Smooth muscle cell (in vitro differentiated cells): ENCODE data around the gene SLC9A1. TPM values are rescaled to one million over a fixed set of nuclear protein-coding genes. Genes with fewer than 3 reads are reported as not detected.
A peak's percentile ranks its signal among the peaks of the same experiment; 100 is the strongest.
"Not testable (repeated sequence)": the region's sequence is repeated elsewhere in the genome, so short reads cannot be mapped to it uniquely, and the experiment has no call there.

Experiments
- DNase-seq: peaks from one replicate; lab custom pipeline; 2025; ENCODE audit not compliant: unreplicated experiment; lab: John Stamatoyannopoulos, UW
- H2AFZ ChIP-seq: fragments of 200-600 bp; sonication (generic); 2 replicates; pipeline ENCODE4 v1.6.0; 2016; ENCODE audit warnings: antibody characterized with exemption, low read depth, mild to moderate bottlenecking
- H3F3A ChIP-seq: fragments of 200-600 bp; sonication (generic); 2 replicates; pipeline ENCODE4 v1.6.0; 2017; ENCODE audit warnings: antibody characterized with exemption, low read depth
- H3K27ac ChIP-seq: fragments of 200-600 bp; sonication (generic); 2 replicates; pipeline ENCODE4 v1.5.1; 2016; ENCODE audit warnings: low read depth, mild to moderate bottlenecking
- H3K27me3 ChIP-seq: fragments of 200-600 bp; sonication (generic); 2 replicates; pipeline ENCODE4 v1.6.1; 2016; ENCODE audit warnings: low read depth, mild to moderate bottlenecking
- H3K36me3 ChIP-seq: fragments of 200-600 bp; sonication (generic); 2 replicates; pipeline ENCODE4 v1.5.1; 2016; ENCODE audit warnings: low read depth
- H3K4me1 ChIP-seq: fragments of 200-600 bp; sonication (generic); 2 replicates; pipeline ENCODE4 v1.5.1; 2016; ENCODE audit warnings: low read depth
- H3K4me2 ChIP-seq: fragments of 200-600 bp; sonication (generic); 2 replicates; pipeline ENCODE4 v1.6.0; 2016; ENCODE audit warnings: mild to moderate bottlenecking
- H3K4me3 ChIP-seq: fragments of 200-600 bp; sonication (generic); 2 replicates; pipeline ENCODE4 v1.5.1; 2016; ENCODE audit warnings: mild to moderate bottlenecking
- H3K79me2 ChIP-seq: fragments of 200-600 bp; sonication (generic); 2 replicates; pipeline ENCODE4 v1.6.0; 2016; ENCODE audit warnings: low read depth, mild to moderate bottlenecking
- H3K9ac ChIP-seq: fragments of 200-600 bp; sonication (generic); 2 replicates; pipeline ENCODE4 v1.6.0; 2016; ENCODE audit warnings: low read depth
- H3K9me3 ChIP-seq: fragments of 200-600 bp; sonication (generic); replicated peaks from 2 replicates; pipeline ENCODE4 v1.5.1; 2016; ENCODE audit warnings: low read depth
- H4K20me1 ChIP-seq: fragments of 200-600 bp; sonication (generic); 2 replicates; pipeline ENCODE4 v1.6.0; 2016; ENCODE audit warnings: low read depth
- whole genome bisulfite sequencing: methylation state at CpG from one replicate; pipeline ENCODE4 v1.1.7; 2016; ENCODE audit warnings: low lambda C conversion rate; 5-methylcytosine and 5-hydroxymethylcytosine counted together
- polyA plus RNA-seq: library from polyadenylated mRNA; unstranded; fragments of >200 nt; fragmentation: Nextera tagmentation; extraction: Ambion mirVana; gene quantifications from 2 replicates; pipeline ENCODE4 v1.2.1, GENCODE V29; 2016
- total RNA-seq: library from RNA; depleted of rRNA; stranded (reverse); fragments of >200 nt; gene quantifications from 2 replicates; pipeline ENCODE4 v1.2.3, GENCODE V29; 2014
- TF ChIP-seq, protein P1 (sequence below): fragments of 200-600 bp; sonication (generic); IDR thresholded peaks from 2 replicates; pipeline ENCODE4 v1.5.1; 2017; ENCODE audit warnings: borderline replicate concordance, mild to moderate bottlenecking, antibody characterized with exemption; ENCODE audit not compliant: insufficient read depth, poor library complexity, severe bottlenecking

SLC9A1 gene
- total and polyA plus RNA-seq, 2 experiments from 2014 or later = 16.5 to 37.4 TPM

DNA sequence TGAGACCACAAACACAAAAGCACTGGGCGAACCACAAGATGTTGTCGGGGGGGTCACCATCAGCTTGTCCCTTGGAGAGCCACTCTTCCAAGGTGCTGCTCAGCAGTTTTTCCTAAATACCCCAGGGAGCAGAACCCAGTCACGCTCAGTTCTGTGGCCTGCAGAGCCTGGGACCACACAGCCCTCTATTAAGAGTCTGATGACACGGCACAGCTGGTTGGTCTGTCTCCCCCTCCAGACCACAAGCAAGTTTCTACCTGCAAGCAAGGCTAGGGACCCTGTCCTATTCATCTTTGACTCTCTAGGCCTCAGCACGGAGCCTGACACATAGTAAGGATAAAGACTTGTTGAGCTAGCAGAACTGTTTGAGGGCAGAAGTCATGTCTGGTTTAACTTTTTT is 28.5 kb downstream of the SLC9A1 start:
- 56% methylated on average over 5 of the region's 5 CpGs for whole genome bisulfite sequencing
- H3K36me3 ChIP-seq = no peaks in the 10 kb centered on the region
- H3K4me3 ChIP-seq = no peak overlapping the region
- peak overlapping the region; percentile 41 for H3K4me2 ChIP-seq
- no peaks in the 10 kb centered on the region for H3K27me3 ChIP-seq
- peaks cover 21% of the 10 kb centered on the region for H3K4me1 ChIP-seq
- no peak overlapping the region for H3K9ac ChIP-seq
- no peak for DNase-seq
- H2AFZ ChIP-seq = no peak overlapping the region
- TF ChIP-seq, protein P1, sequence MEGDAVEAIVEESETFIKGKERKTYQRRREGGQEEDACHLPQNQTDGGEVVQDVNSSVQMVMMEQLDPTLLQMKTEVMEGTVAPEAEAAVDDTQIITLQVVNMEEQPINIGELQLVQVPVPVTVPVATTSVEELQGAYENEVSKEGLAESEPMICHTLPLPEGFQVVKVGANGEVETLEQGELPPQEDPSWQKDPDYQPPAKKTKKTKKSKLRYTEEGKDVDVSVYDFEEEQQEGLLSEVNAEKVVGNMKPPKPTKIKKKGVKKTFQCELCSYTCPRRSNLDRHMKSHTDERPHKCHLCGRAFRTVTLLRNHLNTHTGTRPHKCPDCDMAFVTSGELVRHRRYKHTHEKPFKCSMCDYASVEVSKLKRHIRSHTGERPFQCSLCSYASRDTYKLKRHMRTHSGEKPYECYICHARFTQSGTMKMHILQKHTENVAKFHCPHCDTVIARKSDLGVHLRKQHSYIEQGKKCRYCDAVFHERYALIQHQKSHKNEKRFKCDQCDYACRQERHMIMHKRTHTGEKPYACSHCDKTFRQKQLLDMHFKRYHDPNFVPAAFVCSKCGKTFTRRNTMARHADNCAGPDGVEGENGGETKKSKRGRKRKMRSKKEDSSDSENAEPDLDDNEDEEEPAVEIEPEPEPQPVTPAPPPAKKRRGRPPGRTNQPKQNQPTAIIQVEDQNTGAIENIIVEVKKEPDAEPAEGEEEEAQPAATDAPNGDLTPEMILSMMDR = no peak
- H4K20me1 ChIP-seq = peaks cover 21% of the 10 kb centered on the region
- H3K79me2 ChIP-seq = peaks cover 65% of the 10 kb centered on the region
- H3K27ac ChIP-seq = peak overlapping the region; percentile 68
- peaks cover 12% of the 10 kb centered on the region for H3F3A ChIP-seq
- H3K9me3 ChIP-seq = no peaks in the 10 kb centered on the region

DNA sequence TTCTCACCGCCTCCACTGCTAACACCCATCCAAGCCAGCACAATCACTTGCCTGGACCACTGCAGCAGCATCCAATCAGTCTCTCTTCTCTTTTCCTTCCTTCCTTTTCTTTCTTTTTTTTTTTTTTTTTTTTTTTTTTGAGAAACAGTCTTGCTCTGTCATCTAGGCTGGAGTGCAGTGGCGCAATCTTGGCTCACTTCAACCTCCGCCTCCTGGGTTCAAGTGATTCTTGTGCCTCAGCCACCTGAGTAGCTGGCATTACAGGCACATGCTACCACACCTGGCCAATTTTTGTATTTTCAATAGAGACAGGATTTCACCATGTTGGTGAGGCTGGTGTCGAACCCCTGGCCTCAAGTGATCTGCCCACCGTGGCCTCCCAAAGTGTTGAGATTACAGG is 29.8 kb downstream of the SLC9A1 start:
- peaks cover 16% of the 10 kb centered on the region for H4K20me1 ChIP-seq
- not testable (repeated sequence) for H3K9ac ChIP-seq, H3K4me3 ChIP-seq, H3K4me2 ChIP-seq, DNase-seq, H2AFZ ChIP-seq, H3K9me3 ChIP-seq, H3K36me3 ChIP-seq, H3K27me3 ChIP-seq
- H3K27ac ChIP-seq = peak overlapping the region; percentile 14
- H3K79me2 ChIP-seq = peaks cover 66% of the 10 kb centered on the region
- peaks cover 21% of the 10 kb centered on the region for H3K4me1 ChIP-seq
- peaks cover 12% of the 10 kb centered on the region for H3F3A ChIP-seq
- 94% methylated on average over 5 of the region's 5 CpGs for WGBS

DNA sequence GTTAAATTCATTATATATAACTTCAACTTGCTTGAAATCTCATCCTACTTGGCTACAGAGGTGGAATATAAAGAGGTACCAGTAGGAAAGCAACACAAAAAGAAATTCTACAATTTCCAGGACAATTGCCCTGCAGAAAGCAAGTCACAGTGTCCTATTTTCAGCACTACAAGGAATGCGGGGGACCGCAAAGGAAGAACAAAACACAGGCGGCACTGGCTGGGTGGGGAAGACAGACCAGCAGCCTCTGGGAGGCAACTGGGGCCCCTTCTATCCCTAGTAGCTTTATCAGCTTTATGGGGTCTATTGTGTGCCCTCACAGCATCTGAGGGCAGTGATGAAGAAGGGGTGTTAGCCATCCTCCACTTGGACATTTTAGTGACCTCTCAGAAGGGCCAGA is 30.5 kb downstream of the SLC9A1 start:
- WGBS = 83% methylated on average over 3 of the region's 3 CpGs
- Histone ChIP-seq H3K9me3 (no peaks in the 10 kb centered on the region), H3K4me2 (no peak overlapping the region), H3K27ac (peak overlapping the region; percentile 14), H3K36me3 (no peaks in the 10 kb centered on the region), H2AFZ (no peak overlapping the region), H3K27me3 (no peaks in the 10 kb centered on the region), H3K79me2 (peaks cover 63% of the 10 kb centered on the region), H4K20me1 (peaks cover 13% of the 10 kb centered on the region), H3K4me3 (no peak overlapping the region), H3F3A (peaks cover 16% of the 10 kb centered on the region), H3K9ac (no peak overlapping the region), H3K4me1 (peaks cover 25% of the 10 kb centered on the region)
- DNase-seq = no peak
- TF ChIP-seq, protein P1 = no peak

DNA sequence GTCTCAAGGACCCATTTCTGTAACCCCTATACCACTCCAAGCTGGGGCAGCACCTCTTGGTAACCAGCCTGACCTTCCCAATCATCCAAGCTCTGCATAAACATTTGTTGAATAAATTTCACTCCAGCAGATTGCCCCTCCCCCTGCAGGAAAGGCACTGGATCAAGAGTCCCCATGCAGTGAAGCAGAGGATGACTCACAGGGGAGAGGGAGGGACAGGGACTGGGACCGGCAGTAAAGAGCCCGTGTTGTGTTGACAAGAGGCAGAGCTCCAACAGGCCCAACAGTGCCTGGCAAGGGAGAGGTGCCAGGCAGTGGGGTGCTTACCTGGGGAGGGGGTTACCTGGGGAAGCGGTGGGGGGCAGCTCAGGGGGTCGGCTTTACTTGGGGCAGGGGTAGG is 32.3 kb downstream of the SLC9A1 start:
- 30% methylated on average over 4 of the region's 4 CpGs for WGBS
- Histone ChIP-seq H3F3A (peaks cover 32% of the 10 kb centered on the region), H3K27ac (peak overlapping the region; percentile 78), H3K79me2 (peaks cover 57% of the 10 kb centered on the region), H3K36me3 (no peaks in the 10 kb centered on the region), H3K4me2 (peak overlapping the region; percentile 26), H3K9ac (no peak overlapping the region), H2AFZ (no peak overlapping the region), H4K20me1 (peaks cover 13% of the 10 kb centered on the region), H3K4me3 (no peak overlapping the region), H3K9me3 (no peaks in the 10 kb centered on the region), H3K27me3 (no peaks in the 10 kb centered on the region), H3K4me1 (peaks cover 42% of the 10 kb centered on the region)
- TF ChIP-seq, protein P1 = no peak
- DNase-seq = peak; percentile 25
